Left colon (tissue), 2 donors: ENCODE results near the gene PLEKHA6. TPM values are rescaled to one million over a fixed set of nuclear protein-coding genes. Genes with fewer than 3 reads are reported as not detected.

Experiments
- ATAC-seq: fragments of 200-7000 bp; cut with Tn5 transposase; one replicate; pipeline ENCODE4 v1.9.1; 2020; ENCODE audit warnings: mild to moderate bottlenecking, moderate library complexity
- DNase-seq, 2 donors: peaks; one replicate each; pipeline ENCODE4 v3.0.0-alpha.2; 2020
- intact Hi-C, 2 donors: fragments of 100-400 bp; cut with DNase I in 1 of 2; cut with micrococcal nuclease in 1 of 2; formaldehyde crosslinking; loops; one replicate each; pipeline versions ENCODE4 v1.11.2 to v1.14.0; 2022; cut with DNase I, micrococcal nuclease
- total RNA-seq, 2 donors: library from RNA; stranded (reverse); fragmentation: NEBNext Ultra II Directional; extraction: Animal tissue kit (Norgen Biotek cat#: 25700); gene quantifications; one replicate each; pipeline ENCODE4 v1.2.1, GENCODE V29; 2021
- donor health status: DM: no; HTN: no; CAD: no.
- donor health status: DM: yes; HTN: yes; CAD: no.

PLEKHA6 gene
- total RNA-seq, 2 donors from 2014 or later: 110 to 131 TPM

DNA sequence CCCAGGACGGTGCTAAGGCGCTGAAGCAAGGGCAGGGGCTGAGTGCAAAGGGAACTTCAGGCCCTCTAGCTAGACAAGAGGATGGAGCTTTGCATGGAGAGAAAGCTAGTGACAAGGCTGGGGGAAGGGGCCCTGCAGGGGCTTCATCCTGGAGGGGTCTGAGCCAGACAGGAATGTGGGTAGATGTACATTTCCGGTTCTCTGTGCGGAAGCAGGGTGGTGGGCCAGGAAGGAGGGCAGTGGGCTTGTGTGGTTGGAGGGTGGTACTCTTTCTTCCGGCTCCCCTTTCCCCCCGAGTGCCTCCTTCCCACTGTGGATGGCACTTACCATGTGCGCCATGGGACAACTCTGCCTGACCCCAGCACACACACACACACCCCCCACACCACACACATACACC, 165.0 kb downstream of the PLEKHA6 start:
- no peak for ATAC-seq

DNA sequence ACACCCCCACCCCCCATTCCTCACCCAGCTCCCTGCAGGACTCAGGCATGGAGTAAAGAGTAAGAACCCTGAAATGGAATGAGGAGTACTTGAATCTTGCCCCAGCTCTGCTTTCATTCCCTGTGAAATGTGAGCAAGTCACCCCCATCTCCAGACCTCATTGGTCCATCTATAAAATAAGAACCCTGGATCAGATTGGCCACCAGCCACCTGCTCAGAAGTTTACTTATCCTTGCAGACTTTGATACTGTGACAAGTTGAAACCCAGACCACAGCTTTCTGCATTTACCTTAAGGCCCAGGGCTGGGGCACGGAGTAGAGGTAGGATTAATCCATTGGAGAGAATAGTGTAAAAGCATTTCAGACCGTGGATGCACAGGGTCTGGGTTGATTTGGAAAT, 165.6 kb downstream of the PLEKHA6 start:
- ATAC-seq: peak; percentile 26
- DNase-seq: peak in 1 of 2 donors; percentile 26
- intact Hi-C loops: no loop called here

More for the DNA sequence above, 165.0 kb downstream of the PLEKHA6 start:
- DNase-seq: no peak
- intact Hi-C loops: no loop called here

DNA sequence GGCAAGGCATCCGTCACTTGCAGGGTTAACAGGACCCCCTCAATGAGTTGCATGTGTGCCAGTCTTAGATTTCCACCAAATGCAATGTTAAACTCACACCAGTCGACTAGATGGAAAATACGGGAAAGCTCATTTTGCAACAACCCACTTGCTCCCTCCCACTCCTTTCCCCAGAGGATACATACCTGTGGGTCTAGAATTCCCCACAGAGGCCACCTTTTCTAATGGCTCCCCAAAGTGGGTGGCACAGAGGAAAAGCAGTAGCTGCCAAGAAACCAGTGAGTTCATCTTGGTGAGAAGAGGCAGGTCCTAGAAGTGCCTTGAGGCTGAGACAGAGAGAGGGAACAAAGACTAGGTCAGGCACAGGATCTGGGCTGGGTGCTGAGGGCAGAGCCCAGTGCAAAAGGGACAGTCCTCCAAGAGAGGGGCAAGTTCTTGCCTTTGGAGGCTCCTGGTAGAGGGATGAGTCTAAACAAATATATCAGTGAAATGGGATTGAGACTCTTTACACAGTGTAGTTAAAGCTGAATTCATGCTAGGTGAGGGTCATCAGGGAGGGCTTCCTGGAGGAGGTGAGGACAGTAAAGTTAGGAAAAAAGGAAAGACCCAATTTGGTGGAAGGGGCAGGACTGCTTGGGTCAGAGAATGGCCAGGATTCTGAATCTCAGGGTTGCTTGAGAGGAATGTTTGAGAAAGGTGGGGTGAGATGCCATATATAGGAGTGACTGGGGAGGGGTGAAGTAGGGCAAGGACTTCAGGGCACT, 167.0 kb downstream of the PLEKHA6 start:
- intact Hi-C loops: no loop called here
- DNase-seq: no peak
- ATAC-seq: peak; percentile 15

DNA sequence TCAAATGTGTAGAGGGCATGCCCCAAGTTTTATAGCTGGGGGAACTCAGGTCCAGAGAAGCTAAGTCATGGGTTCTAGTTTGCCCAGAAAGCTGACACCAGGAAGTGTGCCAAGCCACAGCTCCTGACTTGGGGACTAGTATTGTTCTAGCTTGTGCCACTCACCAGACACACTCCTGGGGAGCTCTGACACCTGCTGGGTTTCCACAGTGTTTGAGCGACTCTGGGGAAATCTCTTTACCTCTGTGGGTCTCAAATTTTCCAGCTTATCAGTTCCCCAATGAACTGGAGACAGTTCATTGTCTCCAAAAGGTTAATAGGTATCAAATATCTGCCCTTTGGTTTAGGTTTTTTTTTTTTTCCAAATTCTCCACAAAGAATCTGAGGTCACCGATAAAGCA, 167.7 kb downstream of the PLEKHA6 start:
- intact Hi-C loops: no loop called here
- no peak for ATAC-seq
- no peak for DNase-seq

GRCh38 chr1:204191456-204191855, 168.3 kb downstream of the PLEKHA6 start:
- peak in 1 of 2 donors; percentile 11 for DNase-seq

GRCh38 chr1:204190212-204191211, 169.2 kb downstream of the PLEKHA6 start:
- intact Hi-C loops: no loop called here
- ATAC-seq (peak; percentile 86), DNase-seq (peak; percentile 71 to 73)

More at GRCh38 chr1:204191456-204191855, 168.3 kb downstream of the PLEKHA6 start:
- peak; percentile 23 for ATAC-seq
- intact Hi-C loops: no loop called here

DNA sequence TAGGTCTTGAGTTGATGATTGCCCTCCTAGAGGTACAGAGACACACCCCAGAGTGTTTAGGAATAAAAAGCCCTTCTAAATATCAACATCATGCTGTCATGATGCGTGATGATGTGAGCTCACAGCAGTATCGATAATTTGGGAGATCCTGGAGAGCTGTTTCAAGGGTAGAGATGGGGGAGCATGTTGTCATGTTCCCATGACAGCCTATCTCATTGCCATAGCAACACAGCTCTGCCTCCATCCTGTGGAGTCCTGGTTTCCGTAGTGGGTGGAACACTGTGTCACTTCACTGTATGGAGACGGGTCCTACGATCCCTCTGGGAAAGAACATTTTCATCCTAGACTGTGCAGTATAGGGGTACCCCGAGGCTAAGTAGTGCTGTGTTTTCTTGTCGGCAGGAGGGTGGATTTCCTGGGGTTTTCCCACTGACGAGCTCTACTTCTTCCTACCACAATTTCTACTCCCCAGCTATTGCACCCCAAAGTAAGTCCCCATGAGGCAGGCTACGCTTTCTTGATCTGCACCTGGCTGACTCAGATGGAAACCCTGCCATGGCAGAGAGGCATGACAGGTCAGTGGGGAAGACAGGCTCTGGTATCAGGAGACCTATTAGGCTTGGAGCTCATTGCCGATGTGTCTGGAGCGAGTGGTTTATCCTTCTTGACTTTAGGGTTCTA, 170.6 kb downstream of the PLEKHA6 start:
- DNase-seq: no peak
- intact Hi-C loops: no loop called here
- ATAC-seq: no peak

DNA sequence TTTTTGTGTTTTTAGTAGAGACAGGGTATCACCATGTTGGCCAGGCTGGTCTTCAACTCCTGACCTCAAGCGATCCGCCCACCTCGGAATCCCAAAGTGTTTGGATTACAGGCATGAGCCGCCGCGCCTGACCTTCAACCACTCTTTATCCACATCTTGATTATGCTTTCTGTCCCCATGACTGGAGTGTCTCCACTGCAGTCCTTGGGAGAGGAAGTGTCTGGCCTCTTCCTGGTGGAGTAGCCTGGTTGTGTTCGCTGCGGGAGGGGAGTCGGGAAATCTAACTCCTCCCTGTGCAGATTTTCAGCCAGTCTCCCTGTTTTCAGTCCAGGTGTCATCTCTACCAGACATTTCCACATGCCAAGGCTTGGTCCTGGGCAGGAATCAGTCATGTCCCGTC, 173.1 kb downstream of the PLEKHA6 start:
- ATAC-seq (no peak), DNase-seq (no peak)
- intact Hi-C loops: no loop called here

GRCh38 chr1:204181116-204181515, 178.6 kb downstream of the PLEKHA6 start:
- no peak for ATAC-seq
- intact Hi-C loops: no loop called here
- no peak for DNase-seq

- ATAC-seq: no peak
- intact Hi-C loops: no loop called here
- DNase-seq: no peak
Measured at GRCh38 chr1:204180133-204180532, 179.6 kb downstream of the PLEKHA6 start.

DNA sequence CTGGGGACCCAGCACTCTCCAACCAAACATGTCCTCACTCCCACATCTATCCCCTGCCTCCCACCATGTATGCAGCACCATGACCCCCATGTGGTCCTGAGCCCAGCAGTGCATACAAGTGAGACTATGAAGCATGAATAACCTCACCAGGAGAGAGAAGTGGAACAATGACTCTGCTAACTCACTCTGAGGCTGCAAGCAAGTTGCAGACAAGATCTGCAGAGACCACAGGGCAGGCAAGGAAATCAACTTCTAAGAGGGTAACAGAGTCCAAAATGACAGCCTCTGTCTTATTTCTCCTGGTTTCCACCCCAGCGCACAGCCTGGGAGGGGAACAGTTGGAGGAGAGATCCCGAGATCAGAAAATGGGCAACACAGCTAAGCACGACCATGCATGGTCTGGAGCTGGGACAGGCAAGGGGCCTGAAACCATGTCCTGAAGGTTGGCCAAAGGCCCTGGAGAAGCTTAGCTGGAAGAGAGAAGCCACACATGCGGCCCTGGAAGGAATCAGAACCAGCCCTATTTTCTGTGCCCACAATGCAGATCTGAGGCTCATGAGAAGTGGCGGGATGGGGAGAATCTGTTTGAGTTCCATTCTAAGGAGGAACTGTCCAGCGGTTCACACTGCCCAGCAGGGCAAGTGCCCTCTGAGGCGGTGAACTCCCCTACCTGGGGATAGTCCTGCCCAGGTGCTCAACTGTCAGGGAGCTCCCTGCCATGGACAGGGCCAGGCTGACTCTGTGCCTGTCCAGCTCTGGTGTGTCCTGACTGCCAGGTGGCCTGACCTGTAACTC, 181.0 kb downstream of the PLEKHA6 start:
- DNase-seq (no peak), ATAC-seq (no peak)
- intact Hi-C loops: no loop called here

- DNase-seq (no peak), ATAC-seq (peak; percentile 68)
- intact Hi-C loops: no loop called here
Measured at GRCh38 chr1:204177133-204177532, 182.6 kb downstream of the PLEKHA6 start.

GRCh38 chr1:204176049-204176448, 183.7 kb downstream of the PLEKHA6 start:
- ATAC-seq (no peak), DNase-seq (no peak)
- intact Hi-C loops: no loop called here

DNA sequence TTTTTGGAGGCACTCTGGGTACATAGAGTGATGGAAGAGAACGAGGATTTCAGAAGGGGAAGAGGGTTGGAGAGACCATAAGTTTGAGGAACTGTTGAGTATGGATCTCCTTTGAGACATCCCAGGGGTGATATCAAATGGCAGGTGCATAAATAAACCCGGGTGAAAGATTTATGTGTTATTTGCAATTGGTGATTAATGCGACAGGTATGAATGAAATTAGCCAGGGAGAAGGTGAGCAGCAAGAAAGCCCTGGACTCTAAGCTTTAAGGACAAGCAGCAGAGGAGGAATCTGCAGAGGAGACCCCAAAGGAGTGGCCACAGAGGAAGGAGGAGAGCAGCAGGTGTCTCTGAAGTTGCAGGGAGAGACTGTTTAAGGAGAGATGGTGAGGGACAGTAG, 184.8 kb downstream of the PLEKHA6 start:
- no peak for DNase-seq
- intact Hi-C loops: no loop called here
- ATAC-seq: no peak

GRCh38 chr1:204172404-204173029, 187.2 kb downstream of the PLEKHA6 start:
- ATAC-seq (no peak), DNase-seq (no peak)
- intact Hi-C loops: no loop called here

DNA sequence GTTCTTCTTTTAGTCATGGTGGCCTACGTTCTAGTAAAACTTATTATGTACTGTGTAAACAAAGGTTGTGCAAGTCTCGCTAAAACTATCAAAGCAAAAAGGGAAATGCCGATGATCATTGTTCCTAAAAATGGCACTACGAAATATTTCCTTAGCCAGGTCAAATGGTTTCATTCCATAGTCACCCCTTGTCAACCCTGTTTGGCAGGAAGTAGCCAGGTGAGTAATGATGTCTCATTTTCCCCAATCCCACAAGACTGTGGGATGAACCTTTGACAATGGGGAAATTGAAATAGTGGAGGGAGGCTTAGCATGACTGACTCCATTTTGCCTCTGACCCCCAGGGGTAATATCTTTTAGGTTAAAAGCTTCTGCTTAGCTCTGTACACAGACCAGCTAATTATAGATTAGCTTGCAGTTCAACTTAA, 188.0 kb downstream of the PLEKHA6 start:
- intact Hi-C loops: no loop called here
- DNase-seq (no peak), ATAC-seq (no peak)

DNA sequence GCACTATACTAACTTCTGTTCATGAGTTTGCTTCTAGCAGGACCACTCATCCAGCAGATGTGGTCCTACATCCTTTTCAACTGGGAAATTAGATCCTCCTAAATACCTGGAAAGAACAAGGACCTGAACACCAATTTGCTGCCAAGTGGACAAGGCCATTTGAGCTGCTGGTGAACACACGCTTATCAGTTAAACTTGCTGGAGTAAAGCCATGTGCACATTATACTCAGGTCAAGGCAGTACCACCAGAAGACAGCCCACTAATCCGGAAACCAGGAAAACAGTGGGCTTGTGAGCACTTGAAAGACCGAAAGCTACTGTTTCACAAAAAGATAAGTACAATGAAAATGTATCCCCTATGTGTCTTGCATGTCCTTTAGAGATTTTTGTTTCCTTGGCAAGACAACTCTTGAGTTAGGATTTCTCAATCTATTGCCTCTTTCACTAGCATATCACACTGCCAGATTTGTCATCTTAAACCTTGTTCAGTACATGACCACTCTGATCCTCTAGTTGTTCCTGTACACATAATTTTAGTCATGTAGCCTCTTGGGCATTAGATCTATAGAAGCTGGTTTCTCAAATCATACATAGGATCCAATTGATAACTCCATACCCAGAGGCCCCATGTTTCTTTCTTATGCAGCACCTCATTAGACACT, 189.1 kb downstream of the PLEKHA6 start:
- intact Hi-C loops: no loop called here
- no peak for ATAC-seq
- no peak for DNase-seq
